HG02678 (cell line): Measurements from ENCODE around the gene SEMA6A.

Experiments
- ATAC-seq: cut with Tn5 transposase; IDR thresholded peaks from one replicate; pipeline ENCODE4 v1.9.1; 2021; ENCODE audit warnings: mild to moderate bottlenecking, moderate library complexity; ENCODE audit not compliant: unreplicated experiment

The SEMA6A gene

DNA sequence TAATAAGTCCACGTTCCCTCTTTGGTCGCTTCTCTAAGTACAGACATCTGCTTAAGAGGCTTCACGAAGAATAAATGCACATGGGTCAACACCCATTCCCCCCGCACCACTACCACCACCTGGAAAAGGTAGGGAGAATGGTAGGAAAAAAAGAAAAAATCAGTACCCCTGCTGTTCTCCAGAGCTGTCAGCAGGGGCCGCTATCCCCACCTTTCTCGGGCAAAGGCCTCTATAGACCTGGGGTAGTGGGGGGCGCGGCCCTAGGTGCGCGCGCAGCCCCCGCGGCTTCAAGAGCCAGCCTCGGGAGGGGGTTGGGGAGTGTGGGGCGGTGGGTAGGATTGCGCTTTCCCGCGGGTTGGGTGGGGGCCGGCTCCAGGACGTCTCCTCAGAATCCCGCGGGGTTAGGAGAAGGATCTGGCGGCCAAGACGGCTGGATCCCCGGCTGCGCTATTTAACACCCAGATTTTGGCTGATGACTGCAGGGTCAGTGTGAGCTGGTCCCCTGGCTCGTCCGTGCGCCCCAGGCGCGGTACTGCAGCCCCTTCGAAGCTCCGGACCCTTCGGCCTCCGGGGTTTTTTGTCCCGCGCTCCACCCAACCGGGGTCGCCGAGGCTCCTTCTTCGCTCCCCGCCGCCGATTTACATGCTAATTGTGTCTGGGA, 1.6 kb upstream of the SEMA6A start:
- ATAC-seq, result peak; percentile 37

DNA sequence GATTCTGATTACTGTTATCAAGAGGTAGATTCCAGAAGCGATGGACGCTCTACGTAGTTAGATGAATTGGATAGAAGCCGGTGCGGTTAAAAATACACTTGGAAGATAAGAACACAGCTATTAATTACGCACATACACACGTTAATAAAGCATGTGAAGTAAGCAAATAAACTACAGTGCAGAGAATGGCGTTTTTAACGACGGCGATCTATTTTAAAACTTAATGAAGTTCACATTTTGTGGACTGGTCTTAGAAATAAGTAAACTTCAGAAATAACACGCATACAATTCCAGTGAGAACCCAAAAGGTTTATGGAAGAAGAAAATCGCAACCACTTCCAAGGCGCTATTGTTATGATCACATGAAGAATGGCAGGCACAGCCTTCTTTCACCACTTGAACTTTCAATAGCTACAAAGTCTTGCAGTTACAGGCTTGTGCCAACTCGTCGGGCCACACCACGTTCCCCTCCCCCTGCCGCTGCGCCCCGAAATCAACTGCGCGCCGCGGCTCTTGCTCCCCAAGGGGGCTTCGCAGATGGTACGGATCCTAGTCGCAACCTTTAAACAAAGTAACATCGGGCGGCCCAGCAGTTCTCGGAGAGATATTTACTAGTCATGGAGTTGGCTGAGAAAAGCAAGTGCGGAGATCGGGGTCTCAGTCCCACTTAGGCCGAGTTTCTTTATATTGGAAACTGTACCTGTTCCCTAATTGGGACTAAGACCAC, 866 bp upstream of the SEMA6A start:
- ATAC-seq, result no peak

DNA sequence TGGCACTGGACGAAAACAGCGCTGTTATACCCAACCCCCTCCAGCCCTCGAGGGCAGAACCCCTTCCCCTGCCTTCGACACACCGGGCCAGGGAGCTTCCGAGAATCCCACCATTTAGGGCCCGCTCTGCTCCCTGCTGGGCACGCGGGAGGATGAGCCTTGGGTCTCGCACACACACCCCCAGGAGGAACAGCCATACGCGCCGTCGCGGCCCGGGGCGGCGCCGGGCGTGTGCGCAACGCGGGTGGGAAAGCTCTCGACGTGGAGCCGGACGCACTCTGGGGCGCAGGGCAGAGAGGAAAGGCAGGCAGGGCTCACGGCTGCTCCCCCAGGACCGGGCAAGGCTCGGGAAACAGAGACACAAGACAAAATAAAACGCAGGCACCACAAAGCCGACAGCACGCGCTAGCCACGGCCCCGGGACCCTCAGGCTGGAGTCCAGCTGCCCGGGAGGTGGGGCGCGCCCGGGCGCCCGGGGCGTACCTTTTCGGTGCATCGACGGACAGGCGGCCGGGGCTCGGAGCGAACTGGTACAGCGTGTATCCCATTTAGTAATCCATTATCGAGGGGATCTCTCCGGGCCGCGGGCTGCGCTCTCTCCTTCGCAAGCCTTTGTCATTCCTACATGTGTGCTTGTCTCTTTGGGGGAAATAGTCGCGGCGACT, 789 bp downstream of the SEMA6A start:
- no peak for ATAC-seq

- no peak for ATAC-seq
These were observed 1.3 kb downstream of the SEMA6A start for GRCh38 chr5:116573279-116573701.

GRCh38 chr5:116572350-116573278, 2.0 kb downstream of the SEMA6A start:
- ATAC-seq, result no peak

DNA sequence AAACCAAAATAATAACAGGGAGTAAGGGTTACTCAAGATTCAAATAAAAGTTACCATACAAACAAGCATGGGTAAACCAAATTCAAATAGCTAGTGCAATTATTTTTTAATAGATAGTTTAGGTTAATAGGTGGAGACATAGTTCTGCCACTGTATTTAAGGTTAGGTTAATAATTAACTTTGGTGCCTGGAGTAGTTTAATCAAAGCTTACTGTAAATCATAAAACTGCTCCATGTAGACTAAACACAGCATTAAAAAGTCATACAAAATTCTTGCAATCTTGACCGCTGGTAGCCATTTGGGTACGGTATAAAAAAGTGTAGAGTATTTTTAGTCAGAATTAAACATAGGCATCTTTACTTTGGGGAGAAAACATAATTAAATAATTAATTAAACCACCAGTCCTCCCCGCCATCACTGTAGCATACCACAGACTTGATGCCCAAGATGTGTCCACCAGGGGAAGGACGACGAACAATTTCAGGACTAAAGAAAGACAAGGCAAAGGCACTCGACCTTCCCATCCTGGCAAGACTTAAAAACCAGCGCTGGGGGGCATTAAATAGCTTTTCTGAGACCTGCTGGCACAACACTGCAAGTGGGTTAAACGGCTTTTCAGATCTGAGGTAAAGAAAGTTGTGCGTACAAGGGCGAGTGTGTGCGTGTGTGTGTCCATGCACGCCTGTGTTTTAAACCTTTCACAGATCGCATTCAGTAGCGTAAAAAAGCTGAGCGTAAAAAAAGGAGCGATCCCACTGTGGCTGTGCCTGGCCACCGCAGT, 2.9 kb downstream of the SEMA6A start:
- ATAC-seq, result no peak

GRCh38 chr5:116569999-116570398, 4.6 kb downstream of the SEMA6A start:
- ATAC-seq, result no peak

GRCh38 chr5:116567106-116567505, 7.5 kb downstream of the SEMA6A start:
- no peak for ATAC-seq

GRCh38 chr5:116566251-116566650, 8.4 kb downstream of the SEMA6A start:
- ATAC-seq, result peak; percentile 74

DNA sequence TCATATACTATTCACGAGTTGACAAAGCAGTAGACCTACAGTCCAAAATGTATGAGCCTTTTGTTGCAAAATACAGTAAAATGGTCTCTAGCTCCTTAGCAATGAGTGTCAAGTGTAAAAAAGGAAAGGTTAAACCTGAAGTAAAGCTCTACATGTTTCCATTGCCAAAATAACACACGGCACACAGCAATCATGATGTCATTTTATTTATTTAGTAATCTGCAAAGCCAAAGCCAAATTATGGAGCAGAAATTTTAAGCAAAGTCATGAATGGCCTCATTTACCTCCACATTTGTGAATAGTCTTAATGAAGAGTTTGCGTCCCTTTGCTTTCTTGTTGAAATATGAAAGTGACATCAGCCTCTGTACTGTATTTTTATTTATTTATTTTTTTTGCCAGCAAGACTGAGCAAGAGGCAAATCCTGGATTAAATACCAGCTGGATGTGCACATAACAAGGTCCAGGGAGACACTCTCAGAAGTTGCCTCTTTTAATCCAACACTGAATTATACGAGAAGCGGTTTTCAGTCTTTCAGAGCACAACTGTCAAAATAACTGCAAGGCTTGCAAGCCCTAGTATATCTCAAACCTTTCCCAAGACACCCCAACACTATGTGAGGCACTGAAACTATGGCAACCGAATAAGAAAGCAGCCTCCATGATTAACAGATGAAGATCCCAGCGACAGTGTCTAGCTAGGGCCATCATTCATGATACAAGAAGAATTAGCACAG, 9.7 kb downstream of the SEMA6A start:
- no peak for ATAC-seq

GRCh38 chr5:116564312-116564711, 10.3 kb downstream of the SEMA6A start:
- ATAC-seq, result peak; percentile 46

GRCh38 chr5:116563736-116564308, 10.8 kb downstream of the SEMA6A start:
- no peak for ATAC-seq

GRCh38 chr5:116562669-116563068, 12.0 kb downstream of the SEMA6A start:
- ATAC-seq, result no peak

GRCh38 chr5:116561658-116562057, 13.0 kb downstream of the SEMA6A start:
- no peak for ATAC-seq

DNA sequence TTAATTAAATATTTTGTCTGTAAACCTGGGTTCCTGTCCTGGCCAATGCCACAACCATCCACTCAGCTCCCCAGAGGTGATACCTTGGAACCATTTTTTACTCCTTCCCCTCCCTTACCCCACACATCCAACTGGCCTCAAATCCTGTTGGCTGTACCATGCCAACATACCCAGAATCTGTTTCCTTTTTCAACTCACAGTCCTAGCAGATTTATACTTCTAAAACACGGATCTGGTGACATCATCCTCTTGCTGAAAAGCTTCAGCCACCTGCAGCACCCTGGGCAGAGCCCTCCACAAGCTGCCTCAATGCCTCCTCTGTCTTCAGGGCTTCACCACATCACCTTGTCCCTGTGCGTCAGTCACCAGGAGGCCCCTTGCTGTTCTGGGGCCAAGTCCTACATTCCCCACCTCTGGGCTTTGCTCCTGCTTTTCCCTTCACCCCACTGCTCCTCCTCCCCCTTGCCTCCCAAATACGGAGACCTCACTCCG, 14.9 kb downstream of the SEMA6A start:
- no peak for ATAC-seq

GRCh38 chr5:116559239-116559638, 15.4 kb downstream of the SEMA6A start:
- peak; percentile 43 for ATAC-seq

DNA sequence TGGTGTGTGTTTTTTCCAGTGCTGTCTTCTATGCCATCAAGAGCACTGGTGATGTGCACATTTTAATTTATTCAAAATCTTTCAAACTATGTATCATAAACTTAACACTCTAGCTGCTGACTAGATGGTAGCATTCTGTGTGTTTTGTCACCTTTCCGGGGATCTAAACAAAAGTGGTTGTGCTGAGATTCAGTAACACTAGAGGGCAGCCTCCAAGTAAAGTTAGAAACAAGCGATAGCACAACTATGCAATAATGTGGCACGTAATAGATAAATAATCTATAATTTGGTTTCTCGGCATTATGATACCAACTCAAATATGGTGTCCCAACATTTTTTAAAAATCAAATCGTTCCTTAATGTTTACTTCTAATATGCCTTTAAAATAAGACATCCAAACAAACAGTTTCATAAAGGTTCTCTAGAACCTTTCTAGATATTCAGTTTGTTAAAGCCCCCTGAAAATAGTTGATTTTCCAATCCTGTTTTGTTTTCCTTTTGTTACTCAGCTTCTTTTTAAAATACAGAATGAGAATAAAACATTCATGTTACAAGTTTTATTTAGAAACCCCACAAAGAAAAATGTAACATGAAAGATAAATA, 16.9 kb downstream of the SEMA6A start:
- ATAC-seq, result peak; percentile 39

DNA sequence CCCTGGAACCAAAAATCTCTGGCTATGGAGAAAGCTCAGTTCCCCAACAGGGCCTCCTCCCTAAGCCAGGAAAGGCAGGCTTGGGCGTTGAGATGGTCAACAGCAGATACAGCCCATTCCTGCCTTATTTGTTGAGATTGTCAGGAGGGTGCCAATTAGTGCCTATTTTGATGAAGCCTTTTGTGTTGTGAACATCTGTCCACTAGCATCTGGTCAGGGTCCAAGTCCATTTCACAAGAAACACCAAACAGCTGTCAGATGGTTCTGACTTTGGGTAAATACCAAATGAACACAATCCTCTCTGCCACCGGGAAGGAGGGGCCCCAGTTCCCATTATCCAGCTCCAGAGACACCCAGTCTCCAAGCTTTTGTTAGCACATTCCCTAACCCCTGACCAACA, 19.9 kb downstream of the SEMA6A start:
- no peak for ATAC-seq

GRCh38 chr5:116553366-116553765, 21.3 kb downstream of the SEMA6A start:
- ATAC-seq, result no peak
